ENCODE results near the gene DEPDC5. TPM values are rescaled to one million over a fixed set of nuclear protein-coding genes. Genes with fewer than 3 reads are reported as not detected.

Gene DEPDC5
- polyA plus RNA-seq, 1 donor: 11.5 TPM

DNA sequence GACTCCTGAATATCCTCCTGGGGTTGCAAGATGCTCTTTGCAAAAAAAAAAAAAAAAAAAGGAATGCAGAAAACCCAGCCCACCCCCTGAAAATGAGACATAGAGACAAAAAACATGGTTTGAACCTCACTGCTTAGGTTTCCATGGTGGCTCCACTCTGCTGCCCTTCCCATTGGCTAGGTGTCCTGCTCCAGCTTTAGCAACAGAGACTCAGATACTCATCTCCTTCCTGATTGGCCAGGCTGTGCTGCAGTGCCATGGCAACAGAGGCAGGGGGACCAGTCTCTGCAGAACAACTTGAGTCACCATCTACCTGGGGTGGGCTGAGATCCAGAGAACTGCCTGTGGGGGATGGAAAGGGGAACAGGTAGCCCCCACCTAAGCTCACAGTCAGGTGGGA, 173.2 kb downstream of the DEPDC5 start:
- DNase-seq: no peak

DNA sequence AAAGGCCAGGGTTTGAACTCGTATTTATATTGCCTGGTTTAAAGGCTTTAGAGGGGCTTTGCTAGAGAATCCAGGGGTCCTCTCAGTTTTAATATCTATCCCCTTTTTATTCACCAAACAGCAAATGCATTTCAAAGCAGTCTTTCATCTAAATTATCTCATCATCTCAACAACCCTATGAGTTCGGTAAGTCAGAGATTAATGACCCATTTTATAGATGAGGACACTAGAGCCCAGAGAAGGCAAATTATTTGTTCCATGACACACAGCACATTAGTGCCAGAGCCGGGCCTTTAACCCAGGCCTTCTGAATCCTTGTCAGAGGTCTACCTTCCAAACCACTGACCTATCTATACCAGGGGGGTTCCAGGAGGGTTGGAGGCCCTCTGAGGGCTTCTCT, 173.7 kb downstream of the DEPDC5 start:
- DNase-seq: no peak

DNA sequence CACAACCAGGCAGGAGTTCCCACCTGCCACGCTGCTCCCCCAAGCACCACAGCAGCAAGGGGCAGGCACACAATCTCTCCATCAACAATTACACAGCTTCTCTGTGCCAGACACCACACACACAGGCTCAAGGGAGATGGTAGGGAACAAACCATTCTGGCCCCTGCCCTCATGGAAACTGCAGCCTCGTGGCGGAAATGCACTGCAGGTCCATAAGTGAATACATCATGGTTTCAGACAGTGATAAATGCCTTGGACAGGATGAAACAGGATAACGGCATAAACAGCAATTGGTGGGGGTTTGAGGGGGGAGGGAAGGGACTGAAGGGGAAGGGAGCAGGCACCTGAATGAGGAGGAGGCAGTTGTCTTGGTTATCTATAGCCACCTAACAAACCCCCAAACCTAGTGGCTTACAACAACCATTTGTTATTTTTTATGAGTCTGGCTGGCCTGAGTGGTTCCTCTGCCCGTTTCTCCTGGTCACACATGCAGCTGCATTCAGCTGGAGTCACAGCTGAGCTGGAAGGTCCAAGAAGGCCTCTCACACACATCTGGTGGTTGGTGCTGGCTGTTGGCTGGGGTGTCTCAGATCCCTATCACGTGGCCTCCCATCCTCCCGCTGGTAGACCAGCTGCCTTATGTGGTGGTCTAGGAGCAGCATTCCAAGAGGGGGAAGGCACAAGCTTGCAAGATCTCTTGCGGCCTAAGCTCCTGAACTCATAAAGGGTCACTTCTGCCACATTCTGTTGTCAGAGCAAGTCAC, 175.5 kb downstream of the DEPDC5 start:
- DNase-seq: peak; percentile 66

DNA sequence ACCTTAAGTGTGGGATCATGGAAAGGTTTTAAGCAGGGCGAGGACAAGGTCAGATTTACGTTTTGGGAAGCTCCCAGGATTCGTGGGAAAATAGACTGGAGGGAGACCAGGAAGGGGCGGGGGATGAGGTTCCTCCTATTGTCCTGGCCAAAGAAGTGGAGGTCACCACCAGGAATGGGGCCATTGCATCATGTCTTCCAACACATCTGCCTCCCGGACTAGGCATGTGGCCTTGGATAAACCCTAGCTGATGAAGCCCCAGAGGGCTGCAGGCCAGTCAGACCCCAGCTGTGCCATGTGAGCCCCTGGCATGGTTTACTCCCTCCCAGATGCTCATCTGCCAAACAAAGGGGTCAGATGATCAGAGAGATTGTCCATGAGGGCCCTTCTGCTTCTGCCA, 179.0 kb downstream of the DEPDC5 start:
- no peak for DNase-seq

DNA sequence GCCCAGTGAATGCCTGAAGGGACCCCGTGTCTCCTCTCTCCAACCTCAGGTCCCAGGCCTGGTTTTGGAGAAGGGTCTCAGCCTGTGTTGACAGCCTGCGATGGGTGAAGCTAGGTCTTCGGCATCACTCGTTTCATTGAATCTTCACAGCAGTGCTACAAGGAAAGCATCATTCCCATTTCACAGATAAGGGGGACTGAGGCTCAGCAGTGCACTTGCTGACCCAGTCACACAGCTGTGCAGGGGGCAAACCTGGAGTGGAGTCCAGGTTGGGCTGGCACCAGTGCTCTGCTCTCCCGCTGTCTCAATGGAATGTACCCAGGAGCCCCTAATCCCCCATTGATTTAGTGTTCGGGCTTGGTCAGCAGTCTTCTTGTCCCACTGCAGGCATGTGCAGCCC, 179.6 kb downstream of the DEPDC5 start:
- no peak for DNase-seq

DNA sequence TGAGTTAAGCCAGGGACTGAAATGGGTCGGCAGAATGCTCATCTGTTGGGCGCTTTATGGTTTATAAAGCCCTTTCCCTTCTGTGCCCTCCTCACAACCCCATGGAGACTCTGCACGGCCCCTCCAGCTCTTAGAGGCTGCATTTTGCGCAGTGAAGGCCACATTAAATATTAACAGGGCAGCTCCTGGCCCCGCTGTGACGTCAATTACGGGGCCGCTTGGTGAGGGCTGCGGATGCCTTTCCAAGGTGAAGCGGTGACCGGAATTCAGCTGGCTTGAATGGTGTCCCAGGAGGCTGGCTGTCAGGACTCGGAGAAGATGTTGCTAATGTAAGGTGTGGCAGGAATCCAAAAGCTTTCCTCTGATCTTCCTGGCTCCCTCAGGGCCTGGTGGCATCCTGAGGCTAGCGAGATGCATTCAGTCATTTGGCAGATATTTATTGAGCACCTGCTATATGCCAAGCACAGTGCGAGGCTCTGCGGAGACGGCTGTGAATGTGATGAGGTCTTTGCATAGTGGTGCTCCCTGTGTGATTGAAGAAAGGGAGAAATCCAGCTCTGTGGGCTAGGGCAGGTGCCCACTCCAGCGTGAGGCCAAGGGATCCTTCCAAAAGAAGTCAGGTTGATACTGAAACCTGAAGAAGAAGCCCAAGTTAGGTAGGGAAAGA, 180.1 kb downstream of the DEPDC5 start:
- no peak for DNase-seq

DNA sequence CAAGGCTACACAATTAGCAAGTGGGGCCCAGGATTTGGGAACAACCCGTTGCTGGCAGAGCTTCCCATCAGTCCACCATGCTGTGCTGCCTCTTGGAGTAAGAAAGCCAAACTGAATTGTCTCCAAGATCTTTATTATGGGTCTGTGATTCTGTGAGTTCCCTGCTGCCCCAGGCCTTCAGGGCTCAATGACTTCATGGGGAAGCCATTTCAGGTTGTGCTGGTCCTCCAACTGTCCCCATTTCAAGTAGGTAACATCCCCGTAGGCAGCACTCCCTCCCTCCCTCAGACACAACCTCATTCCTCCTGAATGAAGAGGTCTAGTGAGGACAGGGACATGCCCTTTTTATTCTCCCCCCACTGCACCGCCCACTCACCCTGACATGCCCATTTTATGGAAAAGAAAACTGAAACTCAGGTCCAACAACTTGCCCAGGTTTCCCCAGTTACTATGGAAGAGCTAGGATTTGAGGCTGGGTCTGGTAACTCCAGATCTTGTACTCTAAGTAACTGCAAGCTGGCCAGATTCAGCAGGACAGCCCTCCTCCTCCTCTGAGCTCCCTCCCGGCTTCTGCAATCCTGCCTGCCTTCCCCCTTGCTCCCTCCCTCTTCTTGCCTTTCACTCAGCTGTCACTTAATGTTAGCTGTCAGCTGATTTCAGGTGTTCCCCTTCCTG, 182.3 kb downstream of the DEPDC5 start:
- no peak for DNase-seq

DNA sequence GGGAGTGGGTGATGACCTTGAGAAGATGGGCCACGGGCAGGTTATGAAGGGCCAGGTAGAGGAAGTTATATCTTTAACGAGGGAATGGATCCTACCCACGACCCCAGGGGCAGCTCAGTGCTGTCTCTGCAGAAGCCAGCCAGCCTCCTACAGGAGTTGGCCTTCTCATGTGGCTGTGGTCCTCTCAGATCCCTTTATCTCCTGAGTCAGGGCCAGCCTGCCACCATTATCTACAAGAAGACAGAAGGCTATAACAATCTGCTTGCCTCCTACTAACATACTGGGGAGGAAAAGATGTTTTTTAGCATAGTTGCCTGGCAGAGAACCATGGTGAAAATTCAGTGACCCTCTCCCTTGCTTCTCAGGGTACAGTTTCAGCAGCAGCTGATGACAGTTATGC, 183.5 kb downstream of the DEPDC5 start:
- no peak for DNase-seq

DNA sequence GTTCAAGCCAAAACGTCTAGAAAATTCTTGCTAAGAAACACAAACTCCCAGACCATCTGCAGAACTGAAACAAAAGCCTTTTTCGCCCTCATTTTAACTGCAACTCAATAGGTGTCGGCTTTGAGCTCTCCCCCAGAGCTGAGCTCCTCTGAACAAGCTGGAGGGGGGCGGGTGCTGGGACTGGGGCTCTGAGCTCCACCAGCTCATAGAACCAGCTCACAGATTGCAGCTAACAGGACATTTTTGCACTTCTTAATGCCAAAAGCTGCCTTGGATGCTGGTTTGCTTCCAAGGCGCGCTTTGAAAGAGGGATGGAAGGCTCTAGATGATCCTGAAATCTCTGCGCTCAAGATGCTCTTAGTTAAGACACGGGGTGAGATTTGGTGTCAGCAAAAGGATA, 184.5 kb downstream of the DEPDC5 start:
- no peak for DNase-seq

DNA sequence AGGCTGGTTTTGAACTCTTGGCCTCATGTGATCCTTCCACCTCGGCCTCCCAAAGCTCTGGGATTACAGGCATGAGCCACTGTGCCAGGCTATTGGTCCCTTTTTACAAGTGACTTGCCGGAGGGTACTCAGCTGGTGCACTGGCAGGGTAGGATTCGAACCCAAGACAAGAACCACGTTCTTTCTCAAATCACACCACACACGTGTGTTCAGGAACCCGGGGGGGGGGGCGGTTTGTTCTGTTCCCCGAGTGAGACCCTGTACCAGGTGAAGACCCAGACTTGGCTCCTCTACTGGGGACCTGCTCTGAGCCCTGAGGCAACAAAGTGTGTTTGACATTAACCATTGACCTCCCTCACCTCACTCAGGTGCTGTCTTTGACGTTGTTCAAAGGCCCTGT, 186.7 kb downstream of the DEPDC5 start:
- no peak for DNase-seq

DNA sequence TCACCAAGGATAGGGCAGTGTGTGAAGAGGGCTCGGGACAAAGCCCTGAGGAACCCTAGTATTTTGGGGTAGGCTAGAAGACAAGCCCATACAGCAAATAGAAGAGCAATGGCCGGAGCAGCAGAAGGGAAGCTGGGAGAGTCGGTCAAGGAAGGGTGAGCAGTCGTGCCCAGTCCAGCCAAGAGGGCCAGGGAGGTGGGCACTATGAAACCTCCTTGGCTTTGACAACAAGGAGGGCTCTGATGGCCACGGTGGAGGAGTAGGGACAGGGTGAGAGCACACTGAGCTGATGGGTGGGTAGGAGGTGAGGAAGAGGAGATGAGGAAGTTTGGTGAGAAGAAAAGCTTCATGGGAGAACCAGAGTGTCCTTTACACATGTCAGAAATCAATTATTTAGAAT, 188.3 kb downstream of the DEPDC5 start:
- no peak for DNase-seq

DNA sequence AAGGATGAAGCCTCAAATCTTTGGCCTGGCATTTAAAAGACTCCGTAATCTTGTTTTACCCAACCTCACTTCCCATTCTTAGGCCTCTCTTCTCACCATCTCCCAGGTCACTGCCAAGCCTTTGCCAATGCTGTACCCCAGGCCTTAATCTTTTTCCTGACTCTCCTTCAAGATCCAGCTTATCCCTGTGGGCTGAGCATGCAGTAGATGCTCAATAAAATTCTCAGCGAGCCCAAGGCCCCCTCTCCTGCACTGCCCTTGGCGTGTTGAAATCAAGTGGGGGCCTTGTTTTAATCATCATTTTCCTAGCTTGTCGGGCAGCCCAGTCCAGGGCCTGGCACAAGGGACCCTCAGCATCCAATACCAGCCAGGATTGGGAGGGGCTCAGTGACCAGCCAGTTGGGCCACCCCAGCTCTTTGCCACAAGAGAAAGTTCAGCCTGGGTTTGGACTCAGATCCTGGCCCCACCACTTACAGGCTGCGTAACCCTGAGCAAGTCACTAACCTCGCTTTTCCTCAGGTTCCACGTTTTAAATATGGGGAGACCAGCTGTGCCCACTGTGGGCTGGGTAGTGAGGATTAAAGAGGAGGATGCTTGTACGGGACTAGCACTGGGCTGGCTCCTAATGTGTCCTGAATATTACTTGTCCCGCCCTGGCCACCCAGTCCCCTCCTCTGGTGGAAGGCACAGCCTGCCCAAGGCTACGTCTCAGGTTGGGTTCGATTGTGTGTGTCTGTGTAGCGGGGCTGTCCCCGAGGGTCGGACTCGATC, 189.6 kb downstream of the DEPDC5 start:
- no peak for DNase-seq

DNA sequence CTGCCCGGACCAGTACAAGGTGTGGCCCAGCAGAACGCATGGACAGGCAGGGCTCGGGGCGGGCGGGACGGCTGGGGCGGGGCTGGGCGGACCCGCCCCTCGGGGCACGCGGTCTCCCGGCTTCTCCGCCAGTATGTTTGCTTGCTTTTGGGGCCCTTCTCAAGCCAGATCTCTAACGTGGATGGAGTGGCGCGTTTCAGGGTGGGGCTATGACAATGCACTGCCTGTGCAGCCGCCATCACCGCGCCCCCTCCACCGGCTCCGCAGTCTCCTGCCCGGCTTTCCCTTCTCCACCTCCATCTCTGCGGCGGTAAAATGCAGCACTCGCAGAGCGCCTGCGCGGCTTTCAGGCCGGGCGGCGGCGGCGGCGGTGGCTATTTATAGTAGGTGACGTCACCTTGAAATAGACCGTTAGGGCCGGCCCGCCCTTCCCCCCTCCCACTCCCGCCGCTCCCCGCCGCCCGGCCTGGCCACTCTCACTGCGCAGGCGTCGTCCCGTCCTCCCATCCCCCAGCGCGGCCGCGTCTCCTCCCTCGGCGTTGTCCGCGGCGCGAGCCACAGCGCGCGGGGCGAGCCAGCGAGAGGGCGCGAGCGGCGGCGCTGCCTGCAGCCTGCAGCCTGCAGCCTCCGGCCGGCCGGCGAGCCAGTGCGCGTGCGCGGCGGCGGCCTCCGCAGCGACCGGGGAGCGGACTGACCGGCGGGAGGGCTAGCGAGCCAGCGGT, 190.3 kb downstream of the DEPDC5 start, which contains the start of gene YWHAH:
YWHAH (plus strand) TSS at position 558 of the 722 bp plus-strand sequence. CDS start 199 bp downstream, outside the sequence.
- DNase-seq: peak; percentile 98

DNA sequence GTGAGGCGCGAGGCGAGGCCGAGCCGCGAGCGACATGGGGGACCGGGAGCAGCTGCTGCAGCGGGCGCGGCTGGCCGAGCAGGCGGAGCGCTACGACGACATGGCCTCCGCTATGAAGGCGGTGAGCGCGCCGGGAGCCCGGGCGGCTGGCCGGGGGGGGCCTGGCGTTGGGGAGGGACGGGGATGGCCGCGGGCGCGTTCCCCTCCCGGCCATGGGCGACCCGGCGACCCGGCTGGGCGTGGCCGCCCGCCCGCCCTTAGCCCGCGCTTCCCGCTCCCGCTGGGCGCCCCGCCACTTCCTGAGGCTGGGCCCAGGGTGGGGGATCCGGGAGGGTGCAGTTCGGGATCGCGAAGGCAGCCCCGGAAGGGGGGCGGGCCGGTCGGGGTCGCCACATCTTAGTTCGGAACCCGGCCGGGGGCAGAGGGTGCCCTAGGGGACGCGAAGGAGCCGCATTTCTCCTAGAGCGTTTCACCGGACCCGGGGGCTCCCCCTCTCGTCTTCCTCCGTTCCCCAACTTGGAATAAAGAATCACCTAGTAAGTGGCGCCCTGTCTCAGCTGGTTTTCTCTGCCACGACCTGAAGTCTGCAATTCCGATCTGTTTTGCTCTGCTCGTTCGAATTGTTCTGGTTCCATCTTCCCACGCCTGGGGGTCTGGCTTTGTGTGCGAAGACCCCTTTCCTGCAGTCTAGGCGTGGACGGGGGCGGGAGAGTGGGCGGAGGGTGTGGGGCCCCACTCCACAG, 191.1 kb downstream of the DEPDC5 start:
- DNase-seq: peak; percentile 59

DNA sequence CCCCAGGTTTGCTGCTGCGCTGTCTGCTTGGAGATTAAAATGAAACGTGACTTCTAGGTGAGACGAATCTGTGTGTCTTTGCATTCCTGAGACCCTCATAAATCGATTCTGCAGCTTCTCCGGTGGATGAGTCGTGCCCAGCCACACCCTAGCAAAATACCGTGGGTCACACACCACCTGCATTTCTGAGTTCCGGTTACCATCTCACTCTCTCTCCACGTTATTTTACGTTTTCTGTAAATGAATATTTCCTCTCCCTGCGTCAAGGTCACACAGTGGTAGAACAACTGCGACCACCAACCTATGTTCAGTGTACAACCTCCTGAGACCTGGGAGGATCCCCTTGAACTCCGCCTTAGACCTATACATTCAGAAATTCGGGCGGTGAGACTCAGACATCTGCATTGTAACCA, 191.6 kb downstream of the DEPDC5 start:
- no peak for DNase-seq

DNA sequence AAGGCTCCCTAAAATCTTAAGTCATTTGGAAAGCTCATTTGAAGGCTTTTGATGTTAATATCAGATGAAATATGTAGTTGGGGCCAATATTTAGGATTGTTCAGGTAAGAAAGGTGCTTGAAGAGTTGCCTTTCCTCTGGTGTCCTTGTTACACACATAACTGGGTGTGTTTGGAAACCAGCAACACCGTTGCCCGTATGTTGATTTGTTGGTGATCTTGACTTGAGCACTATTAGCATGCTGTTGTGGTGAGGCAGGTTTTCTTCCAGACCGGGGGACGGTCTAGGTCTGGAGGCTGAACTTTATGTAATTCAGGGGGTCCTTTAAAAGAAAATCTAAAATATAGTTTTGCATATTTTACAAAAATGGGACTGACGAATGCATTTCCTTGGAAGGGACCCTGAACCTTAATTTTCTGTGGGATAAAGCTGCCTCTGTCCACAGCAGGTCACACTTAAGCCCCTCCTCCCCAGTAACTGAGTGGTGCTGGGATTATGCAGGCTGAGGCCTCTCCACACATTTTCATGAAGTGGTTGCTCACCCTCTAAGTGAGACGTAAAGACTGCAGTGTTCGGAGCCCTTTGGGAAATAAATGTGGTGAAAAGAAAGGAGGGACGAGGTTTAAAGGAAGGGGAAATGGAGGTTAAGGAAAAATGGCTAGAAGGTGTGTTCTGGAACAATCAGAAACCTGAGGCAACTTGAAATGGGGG, 192.3 kb downstream of the DEPDC5 start:
- DNase-seq: no peak

DNA sequence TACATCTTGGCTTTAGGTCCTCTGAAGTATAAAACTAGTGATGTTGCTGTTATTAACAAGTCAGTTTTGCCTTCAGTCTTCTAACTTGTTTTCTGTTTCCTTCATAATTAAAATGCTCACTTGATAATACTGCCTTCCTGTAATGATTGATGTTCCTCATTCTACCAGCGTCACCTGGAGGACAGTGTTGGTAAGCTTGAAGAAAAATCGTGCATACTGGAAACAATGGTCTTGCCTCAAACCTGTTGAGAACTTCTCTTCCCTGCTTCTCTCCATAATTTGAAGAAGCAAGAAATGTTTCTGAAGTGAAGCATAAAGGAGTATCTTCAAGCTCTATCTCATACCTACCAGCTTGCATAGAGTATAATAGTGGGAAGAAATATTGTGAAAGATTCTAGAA, 193.5 kb downstream of the DEPDC5 start:
- no peak for DNase-seq

DNA sequence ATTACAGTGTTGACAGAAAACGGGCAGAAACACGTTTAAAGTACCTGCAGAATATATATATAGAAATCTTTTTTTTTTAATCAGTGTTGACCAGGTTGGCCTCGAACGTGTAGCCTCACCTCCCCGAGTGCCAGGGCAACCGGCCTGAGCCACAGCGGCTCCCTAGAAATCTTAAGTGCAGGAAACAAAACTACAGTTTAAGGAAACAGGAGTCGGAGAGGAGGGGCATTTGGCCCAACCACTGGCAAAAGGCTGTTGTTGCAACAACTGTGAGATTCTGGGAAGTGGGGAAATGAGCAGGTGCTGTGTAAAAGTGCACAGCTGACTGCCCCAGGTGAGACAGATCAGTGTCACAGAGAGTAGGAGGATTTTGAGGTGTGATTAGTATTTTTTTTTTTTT, 194.2 kb downstream of the DEPDC5 start:
- no peak for DNase-seq

DNA sequence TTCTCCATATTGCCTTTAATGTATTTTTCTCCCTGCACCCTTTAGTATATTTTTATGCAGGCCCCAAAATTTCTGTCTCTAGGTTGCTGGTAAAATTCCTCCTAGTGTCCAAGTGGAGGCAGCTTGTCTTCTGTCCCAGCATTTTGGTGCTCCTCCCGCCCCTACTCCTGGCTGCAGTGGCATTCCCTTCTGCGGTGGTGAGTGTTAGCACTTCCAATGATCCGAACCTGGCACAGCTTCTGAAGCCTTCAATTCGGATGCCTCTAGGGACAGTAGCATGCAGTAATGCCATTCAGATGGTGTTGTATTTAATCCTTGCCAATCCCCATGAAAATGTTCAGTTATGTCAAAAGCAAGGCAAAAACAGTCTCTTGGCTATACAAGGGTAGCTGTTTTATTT, 196.4 kb downstream of the DEPDC5 start:
- no peak for DNase-seq

DNA sequence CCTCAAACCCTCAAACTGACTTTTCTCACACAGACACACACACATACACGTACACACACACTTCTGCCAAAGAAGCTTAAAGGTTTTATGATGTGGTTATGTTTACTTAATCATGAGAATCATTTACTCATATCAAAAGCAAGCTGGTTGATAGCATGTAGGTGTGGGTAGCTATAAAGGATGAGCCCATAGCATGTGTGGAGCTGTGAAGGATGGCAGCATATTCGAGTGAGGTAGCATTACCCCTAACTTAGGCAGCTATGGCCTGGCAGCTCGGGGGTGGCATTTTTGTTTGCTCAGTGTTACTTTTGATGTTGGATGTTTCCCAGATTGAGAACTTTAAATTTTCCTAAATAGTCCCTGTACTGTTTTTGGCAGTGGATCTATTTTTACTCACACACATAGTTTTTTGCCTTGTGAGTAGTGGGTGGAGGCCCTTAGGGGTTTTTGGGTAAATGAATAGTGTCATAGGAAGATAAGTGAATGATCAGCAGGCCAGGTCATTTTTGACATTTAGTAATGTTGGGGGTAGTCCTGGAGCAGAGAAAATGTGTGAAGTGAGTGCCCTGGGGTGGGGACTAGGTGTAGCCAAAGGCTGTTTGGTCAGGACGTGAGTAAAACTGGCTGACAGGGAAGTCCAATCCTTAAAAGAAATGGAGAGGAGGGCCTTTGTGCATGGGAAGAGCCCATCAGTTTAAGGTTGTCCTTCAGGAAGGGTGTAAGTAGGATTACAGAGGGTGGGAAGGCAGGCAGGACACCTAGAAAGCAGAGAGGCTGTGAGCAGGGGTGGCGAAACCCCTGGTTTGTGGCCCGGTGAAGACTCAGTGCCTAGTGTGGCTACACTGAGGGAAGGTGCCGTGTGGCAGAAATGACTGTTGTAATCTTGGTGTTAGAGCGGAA, 197.6 kb downstream of the DEPDC5 start:
- no peak for DNase-seq

All from hindlimb muscle (tissue), 1 donor.